HG03039 (cell line): ENCODE measurements around the gene HMCN2.

Experiments
- ATAC-seq: cut with Tn5 transposase; IDR thresholded peaks from one replicate; pipeline ENCODE4 v1.9.1; 2021; ENCODE audit warnings: mild to moderate bottlenecking, moderate library complexity; ENCODE audit not compliant: unreplicated experiment

HMCN2 gene

DNA sequence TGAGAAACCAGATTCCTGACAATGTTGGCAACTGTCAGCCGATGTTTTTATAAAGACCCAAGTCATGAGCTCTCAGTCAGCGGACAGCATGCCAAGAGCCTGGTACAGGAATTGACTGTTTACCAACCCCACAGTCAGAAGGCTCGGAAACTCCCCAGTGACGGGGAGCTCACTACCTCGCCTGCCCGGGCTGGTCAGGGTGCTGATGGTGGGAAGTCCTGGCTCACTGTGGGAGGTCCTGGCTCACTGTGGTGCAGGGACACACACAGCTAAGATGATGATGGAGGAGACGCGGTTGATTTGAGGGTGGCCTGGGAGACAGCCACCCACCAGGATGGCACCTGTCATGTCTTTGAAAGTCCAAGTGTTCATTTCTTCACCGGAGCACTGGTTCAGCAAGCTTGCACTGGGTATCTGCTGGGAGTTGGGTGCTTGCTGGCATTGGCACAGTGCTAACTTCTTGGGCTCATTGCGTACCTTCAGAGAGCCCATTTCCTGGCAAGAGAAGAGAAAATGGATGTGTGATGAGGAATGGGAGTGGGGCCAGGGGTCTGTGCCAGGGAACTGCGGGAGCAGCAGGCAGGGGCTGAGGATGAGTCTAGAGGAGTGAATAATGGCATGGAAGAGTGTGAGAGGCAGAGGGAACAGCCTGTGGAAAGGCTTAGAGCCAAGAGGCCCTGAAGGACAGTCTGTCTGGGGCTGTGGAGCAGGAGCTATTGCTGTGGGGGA is 194.5 kb downstream of the HMCN2 start:
- ATAC-seq = no peak

DNA sequence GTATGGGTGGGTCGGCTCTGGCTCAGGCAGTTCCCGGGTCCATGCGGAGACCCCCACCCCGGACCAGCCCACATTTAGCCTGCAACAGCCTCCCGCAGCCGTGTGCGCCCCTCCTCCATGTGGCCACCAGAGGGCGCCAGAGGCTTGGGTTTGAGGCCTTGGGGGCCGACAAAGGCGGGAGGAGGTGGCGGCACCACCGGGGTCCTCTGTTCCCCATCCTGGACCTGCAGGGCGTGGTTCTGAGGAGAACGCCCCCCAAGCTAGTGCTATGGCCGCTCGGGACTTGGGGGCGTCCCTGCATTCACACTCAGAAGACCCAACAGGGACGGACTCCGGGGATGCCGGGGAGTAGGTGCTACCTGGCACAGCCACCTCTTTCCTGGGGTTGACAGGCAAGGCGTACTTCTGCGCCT is 195.7 kb downstream of the HMCN2 start:
- ATAC-seq = no peak

DNA sequence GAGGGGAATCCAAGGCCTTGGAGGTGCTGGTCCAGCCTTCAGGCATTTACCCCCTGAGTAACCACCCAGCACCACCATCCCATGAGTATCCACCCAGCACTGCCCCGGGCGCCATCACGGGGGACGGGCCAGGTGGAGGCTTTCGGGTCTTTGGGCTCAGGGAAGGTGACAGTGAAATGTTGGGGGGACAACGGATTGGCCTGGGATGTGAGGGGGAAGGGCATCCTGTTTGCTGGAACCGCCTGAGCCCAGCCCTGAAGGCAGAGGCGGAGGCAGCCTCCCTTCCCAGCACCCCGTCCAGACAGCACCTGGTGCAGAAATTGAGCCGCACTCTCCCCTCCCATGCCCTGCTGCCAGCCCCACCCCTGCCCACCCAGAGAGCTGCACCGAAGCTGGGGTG is 196.2 kb downstream of the HMCN2 start:
- no peak for ATAC-seq

DNA sequence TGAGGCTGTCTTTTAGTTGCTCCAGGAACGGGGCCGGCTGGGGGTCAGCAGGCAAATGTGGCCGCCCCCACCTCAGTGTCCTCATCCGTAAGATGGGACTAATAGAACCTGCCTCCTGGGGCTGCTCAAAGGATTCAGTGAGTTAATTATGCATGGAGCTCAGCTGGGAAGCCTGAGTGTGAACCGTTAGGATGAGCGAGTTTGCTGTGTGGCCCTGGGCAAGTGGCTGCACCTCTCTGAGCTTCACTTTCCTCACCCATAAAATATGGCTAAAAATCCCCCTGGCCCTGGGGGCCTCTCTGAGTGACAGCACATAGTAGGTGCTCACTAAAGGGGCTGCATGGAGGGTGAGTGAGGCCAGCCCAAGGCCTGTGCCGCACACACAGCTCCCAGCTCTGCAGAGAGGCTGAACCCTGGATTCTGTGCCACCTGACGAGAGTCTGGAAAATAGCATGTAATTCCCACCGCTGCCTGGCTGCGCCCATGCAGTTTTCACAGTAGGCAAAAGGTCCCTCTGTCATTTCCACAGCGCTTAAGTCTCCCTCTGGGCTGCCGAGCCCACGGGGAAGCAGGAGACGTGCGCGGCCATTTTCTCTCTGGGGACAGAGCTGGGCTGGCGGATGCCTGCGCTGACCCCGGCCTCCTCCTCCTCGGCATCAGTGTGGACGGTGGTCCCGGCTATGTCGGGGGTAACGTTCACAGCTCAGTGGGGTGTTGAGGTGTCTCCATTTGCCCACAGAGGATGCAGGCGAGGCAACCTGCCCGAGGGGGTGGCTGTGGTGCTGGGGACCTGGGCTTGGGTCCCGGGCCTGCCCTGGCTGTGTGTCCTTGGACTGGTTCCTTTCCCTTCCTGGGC is 197.4 kb downstream of the HMCN2 start:
- no peak for ATAC-seq

DNA sequence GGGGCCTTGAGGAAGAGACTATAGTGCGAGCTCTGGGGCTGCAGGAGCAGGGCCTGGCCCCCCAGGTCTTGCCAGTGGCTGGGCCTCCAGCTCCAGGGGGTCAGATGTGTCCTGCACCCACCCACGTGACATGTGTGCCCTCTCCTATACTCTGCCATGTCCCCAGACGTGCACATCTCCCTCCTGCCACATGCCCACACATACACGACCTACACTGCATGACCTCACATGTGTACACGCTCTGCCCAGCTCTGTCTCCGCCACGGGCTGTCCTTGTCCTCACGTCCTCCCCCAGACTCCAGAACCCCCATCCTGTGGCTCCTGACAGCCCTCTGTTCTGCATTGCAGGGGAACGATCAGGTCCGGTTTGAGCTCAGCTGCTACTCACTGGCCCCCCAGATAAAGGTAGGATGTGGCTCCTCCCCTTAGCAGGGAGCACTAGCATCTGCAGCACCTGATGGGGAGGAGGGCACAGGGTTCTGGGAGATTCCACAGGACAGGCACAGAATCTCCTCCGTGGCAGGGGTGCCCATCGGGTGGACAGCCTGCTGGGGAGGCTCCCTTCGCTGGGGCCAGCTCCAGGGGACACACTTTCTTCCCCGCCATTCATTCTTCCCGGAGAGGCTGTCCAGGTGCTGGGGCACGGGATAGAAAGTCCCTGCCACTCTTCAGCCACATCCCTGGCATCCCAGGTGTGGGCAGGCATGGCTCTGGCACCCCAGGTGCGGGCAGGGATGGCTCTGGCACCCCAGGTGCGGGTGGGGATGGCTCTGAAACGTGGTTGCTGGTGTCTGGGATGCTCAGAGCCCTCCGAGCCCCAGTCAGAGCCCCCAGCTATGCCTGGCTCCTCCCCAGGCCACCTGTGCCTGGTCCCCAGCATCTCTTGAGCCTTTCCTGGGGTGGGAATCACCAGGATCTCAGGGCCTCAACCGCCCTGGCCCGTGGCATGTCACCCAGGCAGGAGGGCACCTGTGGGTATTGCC is 198.5 kb downstream of the HMCN2 start:
- ATAC-seq = no peak

DNA sequence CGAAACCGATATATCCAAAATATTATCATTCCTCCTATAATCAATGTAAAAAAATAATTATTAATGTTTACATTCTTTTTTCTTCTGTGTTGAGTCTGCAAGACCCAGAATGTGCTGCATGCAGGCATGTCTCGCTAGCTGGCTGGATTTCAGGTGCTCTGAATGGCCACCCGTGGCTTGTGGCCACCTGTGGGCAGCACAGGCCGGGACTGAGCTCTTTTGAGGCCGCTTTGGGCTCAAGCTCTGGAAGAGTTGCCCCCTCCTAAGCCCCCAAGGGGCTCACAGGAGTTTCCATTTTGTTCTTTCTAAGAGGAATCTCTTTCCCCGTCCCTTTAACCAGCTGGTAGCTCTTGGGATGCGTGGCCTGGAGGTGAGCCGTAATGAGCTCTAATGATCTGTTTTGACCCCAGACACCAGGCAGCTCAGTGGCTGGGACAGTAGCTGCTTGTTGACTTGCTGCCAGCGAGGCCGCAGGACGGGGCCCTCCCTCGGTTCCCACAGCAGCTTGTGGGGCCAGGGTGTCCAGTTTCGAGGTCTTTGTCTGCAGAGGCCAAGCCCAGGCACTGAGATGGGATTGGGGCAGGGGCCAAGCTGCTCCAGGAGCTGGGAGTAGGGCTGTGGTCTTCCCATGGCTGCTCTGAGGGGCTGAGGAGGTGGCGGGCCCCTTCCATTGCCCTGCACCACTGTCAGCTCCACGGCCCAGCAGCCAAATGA is 200.0 kb downstream of the HMCN2 start:
- ATAC-seq = no peak

DNA sequence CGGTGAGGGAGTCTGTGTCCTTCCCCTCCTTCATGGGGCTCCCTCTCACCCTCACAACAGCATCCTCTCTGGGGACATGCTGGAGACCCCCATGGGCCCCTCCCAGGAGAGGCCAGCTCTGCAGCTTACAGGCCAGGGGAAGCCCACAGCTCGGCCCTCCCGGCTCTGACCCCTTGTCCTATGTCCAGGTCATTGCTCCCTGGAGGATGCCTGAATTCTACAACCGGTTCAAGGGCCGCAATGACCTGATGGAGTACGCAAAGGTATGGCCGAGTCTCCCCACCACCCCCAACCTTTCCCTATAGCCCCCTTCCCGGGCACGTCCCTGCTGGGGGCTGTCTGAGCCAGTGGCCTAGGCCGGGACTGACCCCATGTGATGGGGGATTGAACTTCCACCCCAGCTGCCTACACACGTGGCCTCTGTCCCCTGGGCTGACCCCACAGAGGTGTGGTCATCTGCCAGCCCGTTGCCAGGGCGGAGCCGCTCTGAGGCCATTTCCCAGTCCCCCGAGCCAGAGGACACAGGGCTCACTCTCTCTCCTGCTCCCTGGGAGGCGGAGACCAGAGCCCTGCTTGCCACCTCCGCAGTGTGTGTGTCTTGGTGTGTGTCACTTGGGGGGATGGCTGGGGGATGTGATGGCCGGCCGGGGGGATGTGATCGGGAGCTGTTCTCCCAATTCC is 201.1 kb downstream of the HMCN2 start:
- no peak for ATAC-seq

DNA sequence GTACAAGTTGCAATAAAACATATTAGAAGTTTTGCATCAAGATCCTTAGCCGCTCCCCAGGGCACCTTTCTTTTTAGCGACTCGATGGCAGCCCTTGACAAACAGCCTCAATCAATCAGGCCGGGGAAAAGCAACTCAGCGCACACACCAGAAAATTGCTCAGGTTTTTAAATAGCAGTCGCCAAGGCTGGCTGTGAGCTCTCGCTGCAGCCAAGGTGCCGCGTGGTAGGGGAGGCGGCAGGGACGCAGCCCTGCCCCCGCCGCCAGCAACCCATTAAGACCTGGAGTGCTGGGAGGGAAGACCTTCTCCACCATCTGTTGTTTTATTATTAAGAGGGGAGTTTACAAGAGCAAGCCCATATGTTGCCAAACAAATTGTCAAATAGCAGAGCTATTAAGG is 201.8 kb downstream of the HMCN2 start:
- no peak for ATAC-seq

DNA sequence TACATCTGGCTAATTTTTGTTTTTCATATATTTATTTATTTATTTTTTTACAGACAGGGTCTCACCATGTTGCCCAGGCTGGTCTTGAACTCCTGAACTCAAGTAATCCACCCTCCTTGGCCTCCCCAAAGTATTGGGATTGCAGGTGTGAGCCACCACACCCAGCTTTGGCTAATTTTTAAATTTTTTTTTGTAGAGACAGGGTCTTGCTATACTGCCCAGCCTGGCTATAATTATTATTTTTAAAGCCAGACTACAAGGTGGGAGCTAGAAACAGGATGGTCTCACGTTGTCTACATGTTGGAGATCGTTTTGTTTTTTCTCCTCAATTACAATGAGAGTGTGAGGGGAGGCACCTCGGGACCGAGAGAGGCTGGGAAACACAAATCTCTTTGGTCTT is 203.0 kb downstream of the HMCN2 start:
- ATAC-seq = no peak

DNA sequence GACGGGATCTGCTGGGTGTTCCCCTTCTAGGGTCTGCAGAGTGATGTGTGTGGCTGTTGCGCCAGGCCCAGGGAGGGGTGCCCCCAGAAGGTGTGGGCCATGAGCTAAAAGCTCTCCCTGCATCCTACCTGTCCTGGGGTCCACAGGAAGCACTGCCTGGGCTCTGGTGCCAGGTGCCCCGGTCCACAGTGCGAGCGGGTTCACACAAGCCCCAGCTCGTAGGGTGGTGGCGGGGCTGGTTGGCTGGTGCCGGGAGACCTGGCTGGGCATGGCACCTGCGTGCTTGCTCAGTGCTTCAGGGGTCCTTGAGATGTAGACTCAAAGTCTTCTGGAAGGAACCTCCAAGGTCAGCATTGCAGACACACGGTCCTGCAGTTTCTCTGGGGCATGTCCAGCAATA is 204.7 kb downstream of the HMCN2 start:
- no peak for ATAC-seq

DNA sequence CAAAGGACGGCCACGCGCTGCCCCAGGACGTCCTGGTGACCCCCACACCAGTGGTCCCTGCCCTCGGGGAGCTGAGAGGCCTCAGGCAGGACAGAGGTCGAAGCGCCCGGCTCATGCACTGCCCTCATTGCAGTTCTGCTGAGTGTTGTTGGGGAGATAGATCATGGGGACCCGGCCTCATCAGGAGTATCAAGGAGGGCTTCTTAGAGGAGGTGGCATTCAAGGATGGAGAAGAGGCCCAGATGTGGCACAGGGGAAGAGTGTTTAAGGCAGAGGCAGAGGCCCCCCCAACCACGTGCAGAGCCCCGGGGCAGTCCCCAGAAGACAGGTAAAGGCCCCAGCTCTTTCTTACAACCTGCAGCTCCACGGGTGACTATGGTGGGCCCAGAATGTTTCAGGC is 205.4 kb downstream of the HMCN2 start:
- ATAC-seq = no peak

DNA sequence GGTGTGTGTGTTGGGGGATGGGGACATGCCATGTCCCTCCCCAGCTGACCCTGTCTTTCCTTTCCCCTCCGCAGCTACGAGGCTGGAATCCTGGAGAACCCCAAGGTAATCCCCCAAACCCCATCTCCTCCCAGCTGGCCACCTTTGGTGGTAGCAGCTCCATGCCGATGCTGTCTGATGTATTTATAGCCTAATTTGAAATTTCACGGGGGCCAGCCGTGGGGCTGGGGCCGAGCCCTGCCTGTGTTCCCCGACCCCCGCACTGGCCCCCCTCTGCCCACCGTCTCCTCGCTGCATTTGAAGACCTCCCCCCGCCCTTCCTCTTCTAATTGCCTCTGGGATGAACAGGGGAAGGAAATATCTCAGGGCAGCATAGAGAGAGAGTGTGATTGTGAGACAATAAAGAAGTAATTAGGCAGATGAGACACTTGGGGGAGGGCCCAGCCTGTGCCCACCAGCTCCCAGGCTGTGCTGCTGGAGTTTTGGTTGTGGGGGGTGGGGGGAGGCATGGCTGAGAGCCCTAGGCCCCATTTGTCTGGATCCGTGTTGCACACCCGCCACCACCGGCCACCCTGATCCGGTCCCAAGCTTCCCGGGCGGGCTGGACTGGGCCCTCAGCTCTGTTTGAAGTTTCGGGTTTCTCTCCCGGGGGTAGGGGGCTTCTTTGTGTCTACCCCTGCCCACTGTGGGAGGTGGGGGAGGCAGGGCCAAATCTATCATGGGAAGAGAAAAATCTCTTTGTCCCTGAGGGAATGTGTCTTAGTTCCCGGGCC is 206.0 kb downstream of the HMCN2 start:
- no peak for ATAC-seq

DNA sequence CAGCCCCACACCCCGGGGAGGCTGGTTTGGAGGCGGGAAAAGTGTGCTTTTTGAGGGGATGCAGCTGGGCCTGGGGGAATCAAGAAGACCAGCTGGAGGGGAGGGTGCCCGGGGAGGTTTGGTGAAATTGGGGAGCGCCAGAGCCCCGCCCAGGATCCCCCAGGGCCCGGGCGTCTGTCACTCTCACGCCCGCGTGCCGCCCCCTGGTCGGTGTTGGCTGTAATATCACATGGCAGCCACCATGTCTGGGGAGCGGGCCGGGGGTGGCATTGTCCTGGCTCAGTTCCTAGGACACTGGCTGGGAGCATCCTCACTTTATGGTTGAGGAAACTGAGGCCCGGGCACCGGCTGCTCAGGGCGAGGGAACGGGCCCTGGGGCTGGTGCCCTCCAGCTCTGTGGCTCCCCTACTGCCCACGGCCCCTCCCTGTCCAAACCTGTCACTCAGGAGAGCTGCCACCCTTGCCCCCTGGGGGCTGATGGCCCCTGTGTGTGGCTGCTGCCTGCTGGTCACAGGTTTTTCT is 206.7 kb downstream of the HMCN2 start:
- no peak for ATAC-seq

DNA sequence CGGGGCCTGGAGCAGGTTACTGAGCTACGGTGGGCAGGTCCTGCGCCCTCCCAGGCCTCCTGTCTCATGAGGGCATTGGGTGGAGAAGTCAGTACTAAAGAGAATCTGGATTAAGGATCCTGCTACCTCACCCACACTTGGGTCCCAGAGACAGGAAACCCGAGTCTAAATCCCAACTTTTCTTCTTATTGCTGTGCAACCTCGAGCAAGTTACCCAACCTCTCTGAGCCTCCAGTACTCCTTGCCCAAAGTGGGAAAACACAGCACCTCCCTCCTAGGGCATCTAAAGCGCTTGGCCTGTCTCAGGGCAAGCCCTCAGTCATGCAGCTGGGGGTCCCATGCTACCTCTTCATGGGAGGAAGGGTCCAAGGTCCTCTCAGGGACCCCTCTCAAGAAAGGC is 207.4 kb downstream of the HMCN2 start:
- ATAC-seq = no peak

DNA sequence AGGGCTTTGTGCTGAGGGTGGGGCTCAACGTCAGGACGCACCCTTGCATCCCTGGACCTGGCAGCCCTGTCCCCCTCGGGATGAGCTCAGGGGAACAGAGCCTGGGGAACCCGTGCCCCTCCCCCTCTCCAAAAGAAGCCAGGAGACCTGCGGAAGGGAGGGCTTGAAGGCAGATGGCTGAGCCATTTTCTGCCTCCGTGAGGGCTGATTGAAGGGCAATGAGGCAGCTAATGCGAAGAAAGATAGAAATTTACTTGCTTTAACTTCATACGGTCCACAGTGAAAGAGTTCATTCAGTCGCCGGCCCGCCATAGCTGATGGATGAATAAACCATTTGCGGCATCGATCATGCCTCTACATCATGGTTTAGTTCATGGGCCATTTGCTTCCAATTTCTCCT is 208.0 kb downstream of the HMCN2 start:
- ATAC-seq = no peak

DNA sequence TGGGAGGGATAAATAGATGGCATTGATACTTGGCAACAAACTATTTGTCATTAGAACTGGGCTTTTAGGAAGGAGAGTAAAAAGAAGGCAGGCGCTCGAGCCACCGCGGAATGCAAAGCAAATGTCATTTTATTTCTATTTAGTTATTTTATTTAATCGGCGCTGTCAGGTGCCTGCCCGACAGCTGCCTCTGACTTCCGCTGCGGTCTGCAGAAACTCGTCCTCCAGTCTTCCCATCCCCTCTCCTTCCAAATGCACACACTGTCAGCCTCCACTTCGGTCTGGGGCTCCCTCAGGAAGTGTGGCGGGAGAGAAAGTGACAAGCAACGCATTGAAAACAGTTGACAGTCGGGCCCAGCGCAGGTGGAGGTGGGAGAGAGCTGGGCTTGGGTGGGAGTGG is 208.5 kb downstream of the HMCN2 start:
- no peak for ATAC-seq

DNA sequence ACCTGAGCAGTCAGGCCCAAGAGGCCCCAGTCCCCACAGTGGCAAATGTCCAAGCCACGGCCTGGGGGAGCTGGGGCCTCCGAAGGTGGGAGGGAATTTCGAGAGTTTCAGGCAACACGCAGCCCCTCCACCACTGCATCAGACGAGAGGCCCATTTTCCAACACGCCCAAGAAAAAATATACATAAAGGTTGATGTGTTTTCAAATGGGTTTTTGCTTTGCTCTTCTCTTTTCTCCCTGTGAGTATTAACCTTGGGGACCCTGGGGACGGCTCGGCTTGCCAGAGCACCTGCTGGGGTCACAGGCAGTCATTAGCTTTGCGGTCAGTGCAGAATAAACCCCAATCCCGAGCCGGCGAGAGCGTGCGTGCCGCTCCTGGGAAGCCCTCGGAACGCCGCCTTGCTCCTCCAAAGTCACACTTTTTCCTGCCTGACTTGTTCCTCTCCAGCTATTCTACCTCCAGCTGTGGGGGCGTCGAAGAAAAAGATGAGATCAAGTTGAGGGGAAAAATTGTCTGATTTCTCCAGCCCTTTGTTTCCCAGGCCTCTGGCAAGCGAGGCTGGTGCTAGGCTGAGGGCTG is 210.7 kb downstream of the HMCN2 start:
- ATAC-seq = no peak

DNA sequence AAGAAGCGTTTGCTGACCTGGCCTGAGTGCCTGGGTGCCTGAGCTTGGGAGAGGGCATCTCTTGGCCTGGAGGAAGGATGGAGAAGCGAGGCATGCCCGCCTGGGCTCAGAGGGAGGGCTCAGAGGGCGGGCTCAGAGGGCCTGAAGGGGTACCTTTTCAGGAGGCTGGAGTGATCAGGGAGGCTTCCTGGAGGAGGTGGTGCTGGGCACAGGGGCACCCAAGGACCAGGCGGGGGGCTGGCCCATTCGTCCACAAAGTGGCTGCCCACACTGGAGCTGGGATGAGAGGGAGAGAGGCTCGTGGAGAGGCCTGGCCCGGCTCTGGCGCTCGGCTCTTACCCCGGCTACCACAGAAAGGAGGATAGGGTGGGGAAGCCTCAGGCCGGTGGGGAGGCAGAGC is 212.0 kb downstream of the HMCN2 start:
- no peak for ATAC-seq

DNA sequence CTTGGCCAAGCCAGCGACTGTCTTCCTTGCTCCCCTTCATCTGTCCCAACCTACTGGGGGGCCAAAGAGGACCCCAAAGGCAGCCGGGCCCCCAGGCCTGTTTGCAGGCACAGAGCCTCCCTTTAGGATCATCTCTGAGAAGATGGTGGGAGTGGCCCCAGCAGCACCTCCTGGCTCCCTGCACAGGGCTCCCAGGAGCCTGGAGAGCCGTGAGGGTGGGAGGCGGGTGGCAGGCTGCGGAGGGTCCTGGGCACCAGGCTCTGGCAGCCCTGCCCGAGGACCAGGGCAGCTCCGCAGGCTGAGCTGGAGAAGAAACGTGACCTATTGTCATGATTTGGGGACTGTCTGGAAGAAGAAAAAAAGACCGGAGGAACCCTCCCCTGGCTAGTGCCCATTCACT is 212.6 kb downstream of the HMCN2 start:
- no peak for ATAC-seq
